Measurements from ENCODE around the gene NABP2.
A peak's percentile ranks its signal among the peaks of the same experiment; 100 is the strongest.

NABP2 gene

DNA sequence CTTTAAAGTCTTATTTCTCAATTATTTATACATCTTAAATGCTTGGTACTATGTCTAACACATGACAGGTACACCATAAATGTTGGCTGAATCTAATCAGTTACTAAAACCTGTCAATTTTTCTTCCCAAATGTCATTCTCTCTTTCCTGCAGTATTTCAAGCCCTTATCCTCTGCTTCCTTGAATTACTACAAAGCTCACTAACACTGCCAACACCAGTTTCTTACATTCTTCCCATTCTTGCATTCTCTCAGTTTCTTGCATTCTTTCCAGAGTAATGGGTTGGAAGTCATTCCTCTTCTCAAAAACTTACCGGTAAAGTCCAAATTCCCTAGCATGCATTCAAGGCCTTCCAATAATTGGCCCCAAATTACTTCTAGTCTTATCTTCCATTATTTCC lies 25.3 kb upstream of the NABP2 start:
- in situ Hi-C loops (cut with HindIII; ENCODE audit: low sequenced_read_pairs) = no loop called here
- DNase-seq (ENCODE audit: low read depth) = no peak
- TF ChIP-seq, protein P1, sequence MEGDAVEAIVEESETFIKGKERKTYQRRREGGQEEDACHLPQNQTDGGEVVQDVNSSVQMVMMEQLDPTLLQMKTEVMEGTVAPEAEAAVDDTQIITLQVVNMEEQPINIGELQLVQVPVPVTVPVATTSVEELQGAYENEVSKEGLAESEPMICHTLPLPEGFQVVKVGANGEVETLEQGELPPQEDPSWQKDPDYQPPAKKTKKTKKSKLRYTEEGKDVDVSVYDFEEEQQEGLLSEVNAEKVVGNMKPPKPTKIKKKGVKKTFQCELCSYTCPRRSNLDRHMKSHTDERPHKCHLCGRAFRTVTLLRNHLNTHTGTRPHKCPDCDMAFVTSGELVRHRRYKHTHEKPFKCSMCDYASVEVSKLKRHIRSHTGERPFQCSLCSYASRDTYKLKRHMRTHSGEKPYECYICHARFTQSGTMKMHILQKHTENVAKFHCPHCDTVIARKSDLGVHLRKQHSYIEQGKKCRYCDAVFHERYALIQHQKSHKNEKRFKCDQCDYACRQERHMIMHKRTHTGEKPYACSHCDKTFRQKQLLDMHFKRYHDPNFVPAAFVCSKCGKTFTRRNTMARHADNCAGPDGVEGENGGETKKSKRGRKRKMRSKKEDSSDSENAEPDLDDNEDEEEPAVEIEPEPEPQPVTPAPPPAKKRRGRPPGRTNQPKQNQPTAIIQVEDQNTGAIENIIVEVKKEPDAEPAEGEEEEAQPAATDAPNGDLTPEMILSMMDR (IDR thresholded peaks at IDR 0.05; ENCODE audit: low read depth, low read length, missing control alignments) = no peak
- H3K4me3 ChIP-seq (ENCODE audit: low read depth, low read length) = no peak overlapping the region

GRCh38 chr12:56202366-56202765 lies 21.8 kb upstream of the NABP2 start:
- DNase-seq (ENCODE audit: low read depth) = no peak
- no peak overlapping the region for H3K4me3 ChIP-seq (ENCODE audit: low read depth, low read length)
- TF ChIP-seq, protein P1 (IDR thresholded peaks at IDR 0.05; ENCODE audit: low read depth, low read length, missing control alignments) = no peak
- in situ Hi-C loops (cut with HindIII; ENCODE audit: low sequenced_read_pairs) = no loop called here

GRCh38 chr12:56202838-56203237 lies 21.3 kb upstream of the NABP2 start:
- DNase-seq (ENCODE audit: low read depth) = no peak
- in situ Hi-C loops (cut with HindIII; ENCODE audit: low sequenced_read_pairs) = no loop called here
- TF ChIP-seq, protein P1 (IDR thresholded peaks at IDR 0.05; ENCODE audit: low read depth, low read length, missing control alignments) = no peak
- no peak overlapping the region for H3K4me3 ChIP-seq (ENCODE audit: low read depth, low read length)

DNA sequence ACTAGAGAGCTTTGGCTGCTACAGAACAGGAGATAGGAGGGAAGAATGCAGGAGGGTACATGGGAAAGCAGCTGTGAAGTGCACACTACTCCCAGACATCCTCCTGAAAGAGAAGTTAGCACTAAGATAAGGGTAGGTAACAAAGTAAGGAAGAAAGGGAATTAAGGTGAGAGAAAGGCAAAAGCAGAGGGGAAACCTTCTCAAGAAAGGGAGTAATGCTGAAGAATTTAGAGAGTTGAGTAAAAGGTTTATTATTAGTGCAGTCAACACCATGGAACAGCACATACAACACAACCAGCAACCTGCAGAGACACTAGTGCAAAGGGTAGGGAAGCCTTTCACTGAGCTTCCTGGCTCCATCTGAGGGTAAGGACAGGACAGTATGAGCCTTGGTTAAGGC lies 19.9 kb upstream of the NABP2 start:
- in situ Hi-C loops (cut with HindIII; ENCODE audit: low sequenced_read_pairs) = no loop called here
- no peak for DNase-seq (ENCODE audit: low read depth)
- TF ChIP-seq, protein P1 (IDR thresholded peaks at IDR 0.05; ENCODE audit: low read depth, low read length, missing control alignments) = no peak
- H3K4me3 ChIP-seq (ENCODE audit: low read depth, low read length) = no peak overlapping the region

DNA sequence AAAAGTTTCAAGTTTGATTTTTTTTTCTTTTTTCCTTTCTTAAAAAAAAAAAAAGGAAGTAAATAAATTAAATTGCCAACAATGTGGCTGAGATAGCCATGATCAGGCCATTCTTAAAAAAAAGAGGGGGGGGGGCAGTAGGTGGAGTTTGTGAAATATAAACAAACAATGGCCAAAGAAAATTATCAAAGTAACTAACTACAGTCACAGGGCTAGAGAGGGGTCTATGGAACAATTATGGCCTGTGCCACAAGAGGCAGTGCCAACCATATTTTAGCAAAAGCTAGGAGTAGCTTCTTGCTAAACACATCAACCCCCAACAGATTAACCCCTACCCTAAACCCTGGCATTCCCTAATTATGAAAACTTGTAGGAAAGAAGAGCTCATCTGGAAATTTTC lies 18.7 kb upstream of the NABP2 start:
- in situ Hi-C loops (cut with HindIII; ENCODE audit: low sequenced_read_pairs) = no loop called here
- TF ChIP-seq, protein P1 (IDR thresholded peaks at IDR 0.05; ENCODE audit: low read depth, low read length, missing control alignments) = no peak
- no peak for DNase-seq (ENCODE audit: low read depth)
- no peak overlapping the region for H3K4me3 ChIP-seq (ENCODE audit: low read depth, low read length)

- TF ChIP-seq, protein P1 (IDR thresholded peaks at IDR 0.05; ENCODE audit: low read depth, low read length, missing control alignments) = peak; percentile 82
- H3K4me3 ChIP-seq (ENCODE audit: low read depth, low read length) = no peak overlapping the region
- peak; percentile 19 for DNase-seq (ENCODE audit: low read depth)
- in situ Hi-C loops (cut with HindIII; ENCODE audit: low sequenced_read_pairs) = no loop called here
Measured at GRCh38 chr12:56206452-56207166, 17.5 kb upstream of the NABP2 start.
